ENCODE data around the gene MATK.
"Not testable (repeated sequence)": the region's sequence is repeated elsewhere in the genome, so short reads cannot be mapped to it uniquely, and the experiment has no call there.

The MATK gene

DNA sequence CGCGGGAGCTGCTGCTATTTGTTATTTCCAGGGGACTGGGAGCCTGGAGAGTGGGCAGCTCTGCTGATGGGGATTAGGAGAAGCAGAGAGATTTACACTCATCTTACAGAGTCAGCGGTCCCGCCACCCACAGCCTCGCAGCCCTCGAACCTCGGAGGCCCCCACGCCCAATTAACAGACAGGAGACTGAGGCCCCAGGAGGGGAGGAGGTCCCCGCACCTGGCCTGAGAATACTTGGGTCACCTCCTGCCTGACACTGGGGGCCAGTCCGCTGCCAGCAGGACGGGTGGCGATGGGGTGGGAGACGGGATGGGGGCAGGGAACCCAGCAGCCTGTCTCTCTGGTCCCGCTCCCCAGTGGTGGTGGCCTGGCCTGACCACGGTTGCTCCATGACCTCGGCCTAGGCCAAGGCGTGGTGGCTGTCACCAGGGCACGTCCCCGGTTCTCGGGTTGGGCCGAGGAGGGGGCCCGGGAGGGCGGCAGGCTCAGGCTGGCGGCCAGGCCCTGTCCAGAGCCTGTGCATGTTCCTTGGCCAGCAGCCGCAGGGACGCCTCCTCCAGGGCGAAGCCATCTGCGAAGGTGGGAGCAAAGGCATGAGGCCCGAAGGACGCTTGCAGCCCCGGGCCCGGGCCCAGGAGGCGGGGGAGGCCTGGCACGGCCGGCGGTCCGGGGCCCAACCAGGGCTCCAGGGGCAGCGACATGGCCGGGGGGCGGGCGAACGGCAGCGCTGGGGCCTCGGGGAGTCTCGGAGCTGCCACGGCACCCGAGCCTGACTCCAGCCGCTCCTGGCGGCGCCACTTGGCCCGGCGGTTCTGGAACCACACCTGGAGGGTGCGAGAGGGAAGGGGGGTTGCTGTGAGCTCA lies 15.8 kb downstream of the MATK start:
- DNase-seq = peak; percentile 65

DNA sequence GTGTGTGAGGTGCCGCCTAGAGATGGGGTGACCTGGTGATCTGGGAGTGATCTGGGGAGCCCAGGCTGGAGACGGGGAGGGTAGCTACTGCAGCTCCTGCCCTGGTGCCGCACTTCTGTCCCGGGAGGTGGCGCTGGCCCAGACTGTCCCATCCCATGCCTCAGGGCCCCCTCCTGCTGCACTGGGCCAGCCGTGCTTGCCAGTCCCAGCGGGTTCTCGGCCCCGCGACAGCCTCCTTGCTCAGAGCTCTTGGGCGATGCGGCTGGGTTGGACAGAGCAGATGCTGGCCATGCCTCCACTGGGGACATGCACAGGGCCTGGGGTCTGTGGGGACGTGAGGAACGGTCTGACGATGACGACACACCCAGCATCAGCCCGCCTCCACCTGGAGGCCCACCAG lies 16.7 kb downstream of the MATK start:
- DNase-seq = no peak

DNA sequence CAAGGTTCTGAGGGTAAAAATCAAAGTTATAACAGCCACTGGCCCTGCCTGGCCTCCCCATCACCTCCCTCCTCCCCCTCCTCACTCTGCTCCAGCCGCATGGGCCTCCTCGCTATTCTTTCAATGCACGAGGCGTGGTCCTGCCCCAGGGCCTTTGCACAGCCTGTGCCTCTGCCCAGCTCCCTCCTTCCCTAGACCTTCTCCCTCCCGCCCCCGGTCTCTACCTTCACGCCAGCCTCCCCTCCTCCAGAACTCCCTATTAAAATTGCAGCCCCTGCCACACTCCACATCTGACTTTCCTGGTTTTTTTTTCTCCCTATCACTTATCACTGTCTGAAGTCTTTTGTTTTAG lies 17.5 kb downstream of the MATK start:
- DNase-seq = no peak

DNA sequence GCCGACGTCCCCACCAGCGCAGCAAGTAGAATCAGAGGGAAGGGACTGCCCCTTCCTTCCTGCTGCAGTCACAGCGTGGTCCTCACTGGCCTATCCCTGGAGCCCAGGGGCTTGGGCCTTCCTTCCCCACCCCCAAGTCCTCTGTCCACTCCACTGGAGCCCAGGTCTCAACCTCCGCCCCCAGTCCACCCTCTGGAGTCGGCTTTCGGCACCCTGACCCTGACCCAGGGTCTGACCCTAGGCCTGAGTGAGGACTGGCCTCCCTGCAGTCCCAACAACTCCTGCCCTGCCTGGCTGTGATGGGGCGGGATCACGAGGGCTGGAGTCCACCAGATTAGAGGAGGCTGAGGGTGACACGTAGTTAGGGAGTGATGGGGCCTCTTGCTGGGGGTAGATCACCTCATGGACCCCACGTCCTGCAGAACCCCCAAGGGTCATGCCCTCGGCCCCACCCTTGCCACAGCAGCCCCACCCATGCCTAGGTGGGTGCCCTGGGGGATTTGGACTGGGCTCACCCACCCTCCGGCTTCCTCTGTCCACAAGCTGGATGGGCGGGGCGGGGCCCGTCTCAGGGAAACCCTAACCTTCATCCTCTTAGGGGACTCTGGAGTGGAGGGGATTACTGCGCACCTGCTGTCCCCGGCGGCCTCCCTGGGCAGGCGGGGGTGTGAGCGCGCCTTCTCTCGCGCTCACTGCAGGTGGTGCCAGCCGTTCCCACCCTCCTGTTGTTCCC lies 18.0 kb downstream of the MATK start:
- peak; percentile 90 for DNase-seq

DNA sequence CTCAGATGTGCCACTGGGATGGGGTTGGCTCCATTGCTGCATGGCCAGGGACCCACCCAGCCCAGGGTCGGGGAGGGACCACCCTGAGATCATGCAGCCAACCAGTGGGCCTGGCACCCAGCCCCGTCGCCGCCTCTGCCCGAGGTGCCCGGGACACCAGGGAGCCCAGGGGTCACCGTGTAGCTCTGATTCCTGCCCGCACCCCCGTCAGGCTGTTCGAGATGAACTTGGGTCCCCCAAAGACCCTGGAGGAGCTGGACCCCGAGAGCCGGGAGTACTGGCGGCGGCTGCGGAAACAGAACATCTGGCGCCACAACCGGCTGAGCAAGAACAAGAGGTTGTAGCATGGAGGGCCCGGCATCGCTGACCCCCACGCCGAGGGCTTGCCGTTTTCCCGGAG lies 19.1 kb downstream of the MATK start:
- no peak for DNase-seq

DNA sequence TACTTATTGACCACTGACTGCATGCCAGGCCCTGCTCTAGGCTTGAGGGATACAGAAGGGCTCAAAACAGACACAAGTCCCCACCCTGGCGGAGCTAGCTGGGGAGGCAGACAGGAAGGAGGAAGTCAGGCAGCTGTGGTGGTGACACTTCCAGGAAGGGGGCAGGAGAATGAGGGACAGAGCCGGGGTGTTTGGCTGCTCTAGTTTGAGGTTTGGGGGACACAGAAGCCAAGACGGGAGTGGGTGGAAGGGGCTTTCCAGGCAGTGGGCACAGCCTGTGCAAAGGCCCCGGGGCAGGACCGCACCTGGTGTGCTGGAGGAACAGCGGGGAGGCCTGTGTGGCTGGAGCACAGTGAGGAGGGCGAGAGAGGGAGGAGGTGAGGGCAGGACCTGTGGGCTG lies 19.7 kb downstream of the MATK start:
- DNase-seq = no peak

DNA sequence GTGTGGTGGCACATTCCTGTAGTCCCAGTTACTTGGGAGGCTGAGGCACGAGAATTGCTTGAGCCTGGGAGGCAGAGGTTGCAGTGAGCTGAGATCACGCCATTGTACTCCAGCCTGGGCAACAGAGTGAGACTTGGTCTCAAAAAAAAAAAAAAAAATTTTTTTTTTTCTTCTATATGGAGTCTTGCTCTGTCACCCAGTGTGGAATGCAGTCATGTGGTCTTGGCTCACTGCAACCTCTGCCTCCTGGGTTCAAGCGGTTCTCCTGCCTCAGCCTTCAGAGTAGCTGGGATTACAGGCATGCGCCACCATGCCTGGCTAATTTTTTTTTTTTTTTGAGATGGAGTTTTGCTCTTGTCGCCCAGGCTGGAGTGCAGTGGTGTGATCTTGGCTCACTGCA lies 20.4 kb downstream of the MATK start:
- not testable (repeated sequence) for DNase-seq

DNA sequence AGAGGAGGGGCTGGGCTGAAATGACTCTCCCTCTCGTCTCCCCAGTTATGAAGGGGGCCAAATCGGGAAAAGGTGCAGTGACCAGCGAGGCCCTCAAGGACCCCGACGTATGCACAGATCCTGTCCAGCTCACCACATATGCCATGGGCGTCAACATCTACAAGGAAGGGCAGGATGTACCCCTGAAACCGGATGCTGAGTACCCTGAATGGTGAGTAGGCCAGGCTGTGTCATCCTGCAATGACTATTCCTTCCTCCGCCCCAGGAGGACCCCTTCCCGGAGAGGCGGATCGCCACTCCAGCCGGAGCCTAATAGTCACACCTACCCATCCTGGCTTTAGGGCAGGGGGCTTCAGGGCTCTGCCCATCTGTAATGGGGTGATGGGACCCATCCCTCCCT lies 21.1 kb downstream of the MATK start:
- no peak for DNase-seq

DNA sequence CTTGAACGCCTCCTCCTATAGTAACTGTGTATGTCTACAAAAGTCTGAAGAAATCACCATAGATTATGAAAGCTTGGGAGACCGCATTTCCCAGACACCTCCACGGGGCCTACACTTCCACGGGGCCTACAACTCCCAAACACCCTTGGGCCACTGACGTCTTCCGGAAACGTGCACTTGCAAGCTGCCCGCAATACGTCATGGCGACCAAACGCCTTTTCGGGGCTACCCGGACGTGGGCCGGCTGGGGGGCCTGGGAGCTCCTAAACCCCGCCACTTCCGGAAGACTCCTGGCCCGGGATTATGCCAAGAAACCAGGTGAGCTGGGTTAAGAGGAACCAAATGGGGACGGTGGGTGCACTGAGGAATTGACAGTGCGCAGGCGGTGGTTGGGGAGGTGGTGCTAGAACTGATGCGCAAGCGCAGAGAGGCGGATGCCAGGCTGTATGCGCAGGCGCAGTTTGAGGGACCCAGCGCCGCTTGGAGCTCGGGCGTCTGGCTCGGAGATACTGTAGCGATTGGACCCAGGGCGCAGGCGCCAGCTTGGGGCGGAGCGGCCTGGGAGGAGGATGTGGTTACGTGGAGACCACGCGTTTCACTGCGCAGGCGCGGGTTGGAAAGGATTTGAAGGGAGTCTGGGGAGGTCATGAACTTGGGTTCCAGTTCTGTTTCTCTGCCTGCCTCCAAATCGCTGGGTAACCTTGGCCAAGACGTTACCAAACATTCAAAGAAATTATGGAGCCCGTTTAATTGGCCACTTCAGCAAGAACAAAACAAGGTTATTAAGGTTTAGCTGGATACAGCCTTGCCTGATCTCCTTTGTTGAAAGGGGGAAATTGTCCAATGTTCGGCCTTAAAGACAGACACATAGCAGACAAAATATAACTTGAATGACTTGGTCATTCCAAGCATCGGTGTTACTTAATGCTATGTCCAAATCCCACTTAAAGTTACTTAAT lies 23.4 kb downstream of the MATK start, which contains the start of gene MRPL54:
TSS of gene MRPL54 (plus strand) at position 182 of the 959 bp plus-strand sequence. CDS start at position 201, 19 bp downstream.
- peak; percentile 99 for DNase-seq

DNA sequence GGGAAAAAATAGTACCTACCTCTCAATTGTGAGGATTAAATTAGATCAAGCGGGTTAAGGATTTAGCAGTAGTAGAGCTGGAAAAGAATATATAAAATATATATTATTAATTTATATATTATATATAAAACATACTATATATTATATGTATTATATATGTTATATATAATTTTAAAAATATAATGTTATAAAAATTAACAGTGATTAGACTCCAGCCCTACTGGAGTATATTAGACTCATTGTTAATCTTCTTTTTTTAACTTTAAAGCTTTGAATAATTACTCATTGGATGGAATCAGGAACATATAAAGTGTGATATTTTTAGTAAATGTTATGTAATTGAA lies 24.1 kb downstream of the MATK start:
- DNase-seq = no peak

DNA sequence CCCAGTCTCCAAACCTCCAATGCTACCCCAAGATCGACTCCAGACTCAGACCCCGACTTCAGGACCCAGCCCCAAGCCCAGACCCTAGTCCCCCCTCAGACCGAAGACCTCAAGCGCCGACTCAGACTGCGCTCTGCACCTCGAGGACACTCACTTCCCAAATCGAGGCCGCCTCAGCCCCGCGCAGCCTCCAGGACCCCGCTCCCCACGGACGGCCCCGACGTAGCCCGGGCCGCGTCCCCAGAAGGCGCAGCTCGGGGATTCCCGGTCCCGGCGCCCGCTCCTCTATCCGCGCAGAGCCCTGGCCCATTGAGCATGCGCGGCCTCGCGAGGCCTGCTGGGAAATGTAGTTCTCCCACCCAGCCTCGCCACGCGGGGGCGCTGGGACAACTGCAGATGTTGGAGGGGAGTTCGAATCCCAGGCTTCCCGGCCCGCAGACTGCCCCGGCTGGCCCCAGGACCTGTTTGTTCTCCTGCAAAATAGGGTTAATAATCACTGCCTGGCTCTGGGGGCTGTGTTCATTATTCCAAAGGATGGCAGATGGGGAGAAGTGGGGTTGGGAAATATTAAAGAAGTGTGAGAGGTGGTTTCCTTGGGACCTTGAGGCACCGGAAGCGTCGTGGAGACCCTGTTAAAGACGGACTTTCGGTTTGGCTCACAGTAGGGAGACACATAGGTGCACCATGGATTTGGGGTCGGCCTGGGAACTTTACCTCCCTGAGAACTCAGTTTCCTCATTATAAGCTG lies 24.6 kb downstream of the MATK start, which contains the start of gene APBA3:
TSS of gene APBA3 (minus strand) at position 311 of the 748 bp plus-strand sequence. CDS start 1,428 bp downstream, outside the sequence.
- peak; percentile 91 for DNase-seq

DNA sequence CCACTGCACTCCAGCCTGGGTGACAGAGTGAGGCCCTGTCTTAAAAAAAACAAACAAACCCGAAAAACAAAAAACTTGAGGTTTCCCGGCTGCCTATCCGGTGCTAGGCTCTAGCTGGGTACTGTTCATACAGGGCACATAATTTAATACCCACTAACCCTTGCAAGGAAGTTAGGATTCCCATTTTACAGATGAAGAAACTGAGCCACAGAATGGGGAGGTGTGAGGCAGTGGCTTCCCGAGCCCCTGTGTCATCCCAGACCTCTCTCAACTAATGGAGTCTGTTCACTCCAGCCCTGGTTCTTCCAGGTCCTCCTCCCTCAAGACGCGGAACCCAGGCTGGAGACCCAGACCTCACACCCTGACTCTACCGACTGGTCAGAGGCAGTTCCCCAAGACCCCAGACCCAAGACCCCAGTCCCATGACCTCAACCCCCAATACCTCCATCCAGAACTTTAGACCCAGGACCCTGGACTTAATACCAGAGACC lies 25.3 kb downstream of the MATK start:
- DNase-seq = peak; percentile 35

DNA sequence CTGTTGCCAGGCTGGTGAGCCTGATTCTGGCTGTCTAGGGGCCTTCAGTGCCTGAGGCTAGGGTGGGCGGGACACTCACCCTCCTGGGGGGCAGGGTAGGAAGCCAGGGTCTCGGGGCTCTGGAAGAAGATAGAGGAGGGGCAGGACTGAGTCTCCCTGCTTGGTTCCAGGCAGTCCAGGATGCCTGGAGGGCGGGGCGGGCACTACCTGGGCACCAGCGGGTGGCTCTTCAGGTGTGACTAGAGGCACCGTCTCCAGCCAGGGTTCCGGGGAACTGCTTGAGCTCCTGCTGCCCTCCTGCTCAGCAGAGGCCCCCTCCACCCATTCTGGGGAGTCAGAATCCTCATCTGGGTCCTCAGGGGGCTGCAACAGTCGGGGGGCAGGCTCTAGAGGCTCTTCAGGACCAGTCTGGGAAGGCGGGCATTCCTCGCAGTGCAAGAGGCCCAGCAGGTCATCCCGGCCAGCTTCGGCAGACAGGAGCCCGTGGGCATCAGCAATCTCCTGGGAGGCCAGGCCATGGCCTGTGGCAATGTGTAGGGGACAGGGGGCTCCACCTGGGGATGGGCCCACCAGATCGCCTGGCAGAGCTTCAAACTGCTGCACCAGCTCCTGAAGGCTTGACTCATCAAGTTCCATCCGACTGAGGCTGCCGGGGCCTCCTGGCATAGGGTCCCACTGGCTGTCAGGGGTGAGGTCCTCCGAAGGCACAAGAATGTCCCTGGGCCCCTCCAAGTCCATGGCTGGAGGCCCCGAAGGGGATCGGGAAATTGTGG lies 26.5 kb downstream of the MATK start:
- no peak for DNase-seq

DNA sequence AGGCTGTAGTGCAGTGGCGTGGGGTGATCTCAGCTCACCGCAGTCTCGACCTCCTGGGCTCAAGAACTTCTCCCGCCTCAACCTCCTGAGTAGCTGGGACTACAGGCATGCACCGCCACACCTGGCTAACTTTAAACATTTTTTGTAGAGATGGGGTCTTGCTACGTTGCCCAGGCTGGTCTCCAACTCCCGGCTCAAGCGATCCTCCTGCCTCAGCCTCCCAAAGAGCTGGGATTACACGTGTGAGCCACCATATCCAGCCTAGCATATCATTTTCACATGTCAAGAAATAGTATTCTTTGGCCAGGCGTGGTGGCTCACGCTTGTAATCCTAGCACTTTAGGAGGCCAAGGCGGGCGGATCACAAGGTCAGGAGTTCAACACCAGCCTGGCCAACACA lies 27.9 kb downstream of the MATK start:
- not testable (repeated sequence) for DNase-seq

DNA sequence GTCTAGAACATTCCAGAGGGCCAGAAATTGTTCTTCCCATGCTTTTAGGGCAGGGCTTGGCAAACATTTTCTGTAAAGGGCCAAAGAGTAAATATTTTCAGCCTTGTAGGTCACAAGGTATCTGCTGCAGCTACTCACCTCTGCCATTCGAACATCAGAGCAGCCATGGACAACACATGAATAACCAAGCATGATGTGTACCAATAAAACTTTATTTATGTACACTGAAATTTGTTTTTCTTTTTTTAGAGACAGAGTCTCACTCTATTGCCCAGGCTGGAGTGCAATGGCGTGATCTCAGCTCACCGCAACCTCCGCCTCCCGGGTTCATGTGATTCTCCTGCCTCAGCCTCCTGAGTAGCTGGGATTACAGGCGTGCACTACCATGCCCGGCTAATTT lies 28.5 kb downstream of the MATK start:
- not testable (repeated sequence) for DNase-seq

DNA sequence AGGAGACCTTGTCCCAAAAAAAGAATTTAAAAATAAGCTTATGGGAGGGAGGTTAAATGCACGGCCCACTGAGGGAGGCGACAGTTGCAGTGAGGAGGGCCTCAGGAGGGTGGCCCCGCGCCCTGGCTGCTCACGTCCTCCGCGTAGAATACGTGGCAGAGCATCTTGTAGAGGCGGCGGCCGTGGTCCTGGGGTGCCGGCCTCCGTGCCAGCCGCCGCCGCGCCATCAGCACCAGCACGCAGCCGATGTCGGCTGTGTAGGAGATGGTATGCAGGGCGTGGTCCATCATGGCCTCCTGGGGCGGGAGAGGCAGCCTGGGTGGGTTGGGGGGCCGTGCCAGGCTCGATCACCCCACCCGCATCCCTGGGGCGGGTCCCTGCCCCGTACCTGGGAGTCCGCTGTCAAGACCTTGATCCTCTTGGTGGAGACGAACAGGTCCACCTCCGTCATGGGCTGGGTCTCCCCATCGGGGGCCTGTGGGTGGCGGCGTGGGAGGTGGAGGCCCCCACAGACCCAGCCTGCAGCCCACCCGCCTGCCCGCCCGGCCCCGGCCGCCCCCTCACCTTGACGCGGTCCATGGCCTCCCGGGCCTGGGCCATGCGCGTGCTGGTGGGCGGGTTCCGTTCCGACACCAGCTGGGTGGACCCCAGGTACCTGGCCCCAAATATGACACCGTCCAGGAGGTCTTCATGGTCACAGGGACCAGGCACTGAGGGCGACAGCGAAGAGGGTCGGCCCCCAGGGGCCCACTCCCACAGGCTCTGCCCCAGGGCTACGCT lies 32.4 kb downstream of the MATK start:
- DNase-seq = no peak

DNA sequence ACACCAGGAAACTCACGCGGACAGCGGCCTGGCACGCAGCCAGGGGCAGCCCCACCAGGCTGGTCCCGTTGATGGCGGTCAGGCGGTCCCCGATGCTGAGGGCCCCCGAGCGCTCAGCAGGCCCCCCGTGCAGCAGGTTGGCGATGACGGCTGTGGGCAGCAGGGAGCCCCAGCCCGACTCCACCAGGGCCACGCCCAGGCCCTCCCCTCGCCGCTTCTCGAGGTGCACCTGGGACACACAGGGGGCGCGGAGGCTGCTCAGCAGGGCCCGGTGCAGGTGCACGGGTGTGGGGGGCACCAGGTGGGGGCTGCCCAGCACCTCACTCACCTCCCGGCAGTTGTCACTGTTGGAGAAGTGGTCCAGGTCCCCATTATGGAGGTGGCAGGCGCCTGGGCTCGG lies 33.7 kb downstream of the MATK start:
- no peak for DNase-seq

DNA sequence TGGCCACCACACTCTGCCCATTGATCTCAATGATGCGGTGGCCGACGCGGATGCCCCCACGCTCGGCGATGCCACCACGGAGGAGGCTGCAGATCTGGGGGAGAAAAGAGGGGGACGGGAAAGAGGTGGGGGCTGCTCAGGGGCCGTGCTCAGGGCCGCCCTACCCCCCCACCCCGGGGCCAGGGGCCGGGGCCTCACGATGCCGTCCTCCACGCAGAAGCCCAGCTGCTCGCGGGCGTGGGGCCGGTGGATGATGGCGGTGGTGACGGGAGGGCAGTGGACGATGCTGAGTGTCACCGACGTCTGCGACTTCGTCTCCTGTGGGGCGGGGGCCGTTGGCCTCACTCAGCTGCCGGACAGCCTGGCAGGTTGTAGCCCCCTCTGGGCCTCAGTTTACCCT lies 34.9 kb downstream of the MATK start:
- DNase-seq = no peak

DNA sequence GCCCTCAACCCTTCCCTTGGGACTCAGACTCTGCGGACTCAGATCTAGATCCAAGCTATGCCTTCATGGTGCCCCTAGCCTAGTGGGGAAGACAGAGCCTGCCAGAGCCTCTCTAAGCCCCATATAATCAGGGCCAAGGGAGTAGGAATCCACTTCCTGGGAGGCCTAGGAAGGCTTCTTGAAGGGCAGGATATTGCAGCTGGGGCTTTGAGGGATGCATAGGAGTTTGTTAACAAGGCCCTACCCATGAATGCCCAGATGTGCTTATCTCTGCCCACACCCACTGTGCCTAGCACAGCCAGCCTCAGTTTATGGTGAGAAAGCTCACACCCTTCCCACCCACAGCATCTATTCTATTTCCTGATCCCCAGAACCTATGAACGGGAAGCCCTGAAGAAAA lies 36.0 kb downstream of the MATK start:
- no peak for DNase-seq

DNA sequence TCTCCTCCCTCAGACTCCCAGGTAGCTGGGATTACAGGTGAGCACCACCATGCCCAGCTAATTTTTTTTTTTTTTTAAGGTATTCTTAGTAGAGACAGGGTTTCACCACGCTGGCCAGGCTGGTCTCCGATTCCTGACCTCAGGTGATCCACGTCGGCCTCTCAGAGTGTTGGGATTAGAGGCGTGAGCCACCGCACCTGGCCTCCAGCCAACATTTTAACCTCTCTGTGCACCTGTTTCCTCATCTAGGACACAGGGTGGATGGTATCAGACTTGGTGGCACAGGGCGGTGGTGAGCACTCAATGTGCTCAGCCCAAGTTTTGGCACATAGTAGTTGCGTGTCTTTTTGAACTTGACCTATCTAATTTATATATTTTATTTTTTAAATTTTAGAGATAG lies 37.2 kb downstream of the MATK start:
- peak; percentile 15 for DNase-seq

All from NCI-H82 (cell line).